Raji (cell line): ENCODE results near the gene PPFIA1.

Source experiments
- POLR2A ChIP-seq: IDR thresholded peaks from 2 replicates; pipeline ENCODE4 v1.6.1; 2011; ENCODE audit warnings: low read depth, low read length, control low read depth; ENCODE audit not compliant: insufficient read depth

PPFIA1 gene

GRCh38 chr11:70378506-70379134 is 108.1 kb downstream of the PPFIA1 start:
- TF ChIP-seq POLR2A = no peak

GRCh38 chr11:70381350-70381749 is 110.9 kb downstream of the PPFIA1 start:
- no peak for TF ChIP-seq POLR2A

- no peak for TF ChIP-seq POLR2A
These were observed 111.7 kb downstream of the PPFIA1 start for GRCh38 chr11:70381872-70382861.

GRCh38 chr11:70383664-70384565 is 113.4 kb downstream of the PPFIA1 start:
- TF ChIP-seq POLR2A = no peak

GRCh38 chr11:70384566-70385152 is 114.2 kb downstream of the PPFIA1 start:
- no peak for TF ChIP-seq POLR2A

GRCh38 chr11:70387564-70387963 is 117.1 kb downstream of the PPFIA1 start:
- no peak for TF ChIP-seq POLR2A

- TF ChIP-seq POLR2A = no peak
These were observed 118.7 kb downstream of the PPFIA1 start for GRCh38 chr11:70389201-70389600.

- TF ChIP-seq POLR2A = no peak
These were observed 123.9 kb downstream of the PPFIA1 start for GRCh38 chr11:70394211-70394950.

GRCh38 chr11:70397336-70397982 is 127.0 kb downstream of the PPFIA1 start:
- no peak for TF ChIP-seq POLR2A

GRCh38 chr11:70397983-70398833 is 127.7 kb downstream of the PPFIA1 start, which contains the start of gene CTTN:
CTTN (plus strand) TSS chr11:70398529; CDS start chr11:70407298, 8,769 bp downstream.
- TF ChIP-seq POLR2A = no peak

- TF ChIP-seq POLR2A = no peak
These were observed 128.6 kb downstream of the PPFIA1 start for GRCh38 chr11:70398834-70399680.

- TF ChIP-seq POLR2A = no peak
These were observed 129.2 kb downstream of the PPFIA1 start for GRCh38 chr11:70399681-70400112.

- TF ChIP-seq POLR2A = no peak
These were observed 130.2 kb downstream of the PPFIA1 start for GRCh38 chr11:70400643-70401042.
